Panc1 (cell line): ENCODE measurements around the gene FADD. TPM values are rescaled to one million over a fixed set of nuclear protein-coding genes. Genes with fewer than 3 reads are reported as not detected.

Experiments
- ATAC-seq: fragments of 200-7000 bp; cut with Tn5 transposase; 2 replicates; pipeline ENCODE4 v1.9.1; 2020; ENCODE audit warnings: mild to moderate bottlenecking, moderate library complexity
- BruUV-seq: library from RNA; stranded (reverse); fragments of 400-500 nt; replicated peaks from 2 replicates; lab custom pipeline; 2021; lab: Mats Ljungman, UMichigan
- CTCF ChIA-PET: fragments of 300-600 bp; sonication (Branson Sonifier 250); formaldehyde crosslinking; loops from one replicate; lab custom pipeline; 2022; ENCODE audit warnings: antibody characterized with exemption; lab: Charles Lee
- POLR2A ChIA-PET: fragments of 300-600 bp; sonication (Branson Sonifier 250); formaldehyde crosslinking; loops from one replicate; lab custom pipeline; 2022; ENCODE audit warnings: antibody characterized with exemption; lab: Charles Lee
- DNase-seq: peaks from one replicate; pipeline ENCODE4 v3.0.0-alpha.2; 2010; ENCODE audit warnings: low read depth, low spot score
- H3K27ac ChIP-seq: 2 replicates; pipeline ENCODE4 v1.5.1; 2011; ENCODE audit warnings: mild to moderate bottlenecking, low read length, inconsistent platforms
- H3K27me3 ChIP-seq: fragments of 200-500 bp; sonication (Bioruptor generic); 2 replicates; pipeline ENCODE4 v1.6.0; 2014; ENCODE audit warnings: low read length, inconsistent platforms; ENCODE audit not compliant: control insufficient read depth, insufficient read depth
- H3K36me3 ChIP-seq: fragments of 200-500 bp; sonication (Bioruptor generic); 2 replicates; pipeline ENCODE4 v1.5.1; 2014; ENCODE audit warnings: inconsistent platforms, mild to moderate bottlenecking, low read length, moderate library complexity; ENCODE audit not compliant: control insufficient read depth, insufficient read depth
- H3K4me1 ChIP-seq: 2 replicates; pipeline ENCODE4 v1.5.1; 2011; ENCODE audit warnings: inconsistent platforms, mild to moderate bottlenecking, low read length, moderate library complexity; ENCODE audit not compliant: control insufficient read depth, insufficient read depth
- H3K4me3 ChIP-seq, 2 experiments: 2 replicates each; pipeline ENCODE4 v1.5.1; 2011 to 2012; ENCODE audit warnings: low read depth in 2 of 2, low read length in 2 of 2, mild to moderate bottlenecking in 2 of 2, inconsistent platforms in 1 of 2, moderate library complexity in 1 of 2
- H3K9me3 ChIP-seq: fragments of 200-500 bp; sonication (Bioruptor generic); 2 replicates; pipeline ENCODE4 v1.5.1; 2014; ENCODE audit warnings: low read depth, mild to moderate bottlenecking, inconsistent platforms, low read length, moderate library complexity; ENCODE audit not compliant: control insufficient read depth, insufficient read depth
- POLR2AphosphoS5 ChIP-seq: IDR thresholded peaks from 2 replicates; pipeline ENCODE4 v1.6.1; 2012; ENCODE audit warnings: mild to moderate bottlenecking, low read depth, low read length, moderate library complexity
- SIN3A ChIP-seq: IDR thresholded peaks from 2 replicates; pipeline ENCODE4 v1.6.1; 2012; ENCODE audit warnings: low read depth, mild to moderate bottlenecking, low read length, moderate library complexity, borderline replicate concordance; ENCODE audit not compliant: insufficient read depth
- TCF7L2 ChIP-seq: IDR thresholded peaks from 2 replicates; pipeline ENCODE4 v1.6.1; 2011; ENCODE audit warnings: mild to moderate bottlenecking, low read depth, low read length, inconsistent platforms
- in situ Hi-C: cut with HindIII; loops from 2 replicates; pipeline ENCODE4 v1.10.0; 2016; ENCODE audit warnings: low sequenced_read_pairs, low pct_unique_long_range_greater_than_20kb
- intact Hi-C: fragments of 100-400 bp; cut with micrococcal nuclease; formaldehyde crosslinking; loops from one replicate; pipeline ENCODE4 v1.10.0; 2022; ENCODE audit not compliant: unreplicated experiment
- total RNA-seq: library from RNA; stranded (reverse); gene quantifications from one replicate; pipeline ENCODE4 v1.2.1, GENCODE V29; 2021; ENCODE audit not compliant: unreplicated experiment
- TF ChIP-seq, protein P1 (sequence below), 2 experiments: IDR thresholded peaks; 2 replicates each; pipeline ENCODE4 v1.6.1; 2011 to 2012; ENCODE audit warnings: low read depth in 2 of 2, control low read depth in 1 of 2, low read length in 1 of 2, mild to moderate bottlenecking in 1 of 2, moderate library complexity in 1 of 2; ENCODE audit not compliant: insufficient read depth in 1 of 2
- TF ChIP-seq, protein P2 (sequence below): fragments of 450-650 bp; IDR thresholded peaks from 2 replicates; pipeline ENCODE4 v1.5.1; 2017; ENCODE audit warnings: mild to moderate bottlenecking

The FADD gene
- total RNA-seq, 1 experiment from 2014 or later, result 47.3 TPM

- Histone ChIP-seq H3K4me3 (no peak overlapping the region), H3K9me3 (no peaks in the 10 kb centered on the region), H3K36me3 (no peaks in the 10 kb centered on the region), H3K27me3 (no peaks in the 10 kb centered on the region), H3K4me1 (peaks cover 7% of the 10 kb centered on the region; the same call in 1 of the 2 replicates), H3K27ac (no peak overlapping the region)
- in situ Hi-C loops (loop anchor here (25.0 kb wide), 1 partner anchor 215 kb away; no protein-coding TSS in a partner anchor), intact Hi-C loops (no loop called here)
- DNase-seq (no peak), ATAC-seq (peak; percentile 57; the same call in 1 of the 2 replicates)
- POLR2A ChIA-PET, result no interaction called here
- BruUV-seq, result no TSS peak
- CTCF ChIA-PET, result no interaction called here
- TF ChIP-seq TCF7L2, result no peak
- TF ChIP-seq, protein P1, sequence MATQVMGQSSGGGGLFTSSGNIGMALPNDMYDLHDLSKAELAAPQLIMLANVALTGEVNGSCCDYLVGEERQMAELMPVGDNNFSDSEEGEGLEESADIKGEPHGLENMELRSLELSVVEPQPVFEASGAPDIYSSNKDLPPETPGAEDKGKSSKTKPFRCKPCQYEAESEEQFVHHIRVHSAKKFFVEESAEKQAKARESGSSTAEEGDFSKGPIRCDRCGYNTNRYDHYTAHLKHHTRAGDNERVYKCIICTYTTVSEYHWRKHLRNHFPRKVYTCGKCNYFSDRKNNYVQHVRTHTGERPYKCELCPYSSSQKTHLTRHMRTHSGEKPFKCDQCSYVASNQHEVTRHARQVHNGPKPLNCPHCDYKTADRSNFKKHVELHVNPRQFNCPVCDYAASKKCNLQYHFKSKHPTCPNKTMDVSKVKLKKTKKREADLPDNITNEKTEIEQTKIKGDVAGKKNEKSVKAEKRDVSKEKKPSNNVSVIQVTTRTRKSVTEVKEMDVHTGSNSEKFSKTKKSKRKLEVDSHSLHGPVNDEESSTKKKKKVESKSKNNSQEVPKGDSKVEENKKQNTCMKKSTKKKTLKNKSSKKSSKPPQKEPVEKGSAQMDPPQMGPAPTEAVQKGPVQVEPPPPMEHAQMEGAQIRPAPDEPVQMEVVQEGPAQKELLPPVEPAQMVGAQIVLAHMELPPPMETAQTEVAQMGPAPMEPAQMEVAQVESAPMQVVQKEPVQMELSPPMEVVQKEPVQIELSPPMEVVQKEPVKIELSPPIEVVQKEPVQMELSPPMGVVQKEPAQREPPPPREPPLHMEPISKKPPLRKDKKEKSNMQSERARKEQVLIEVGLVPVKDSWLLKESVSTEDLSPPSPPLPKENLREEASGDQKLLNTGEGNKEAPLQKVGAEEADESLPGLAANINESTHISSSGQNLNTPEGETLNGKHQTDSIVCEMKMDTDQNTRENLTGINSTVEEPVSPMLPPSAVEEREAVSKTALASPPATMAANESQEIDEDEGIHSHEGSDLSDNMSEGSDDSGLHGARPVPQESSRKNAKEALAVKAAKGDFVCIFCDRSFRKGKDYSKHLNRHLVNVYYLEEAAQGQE (IDR thresholded peaks at IDR 0.05; ENCODE audit: insufficient read depth in 1 of 2, low read depth in 2 of 2, low read length in 1 of 2), result no peak
- TF ChIP-seq, protein P2, sequence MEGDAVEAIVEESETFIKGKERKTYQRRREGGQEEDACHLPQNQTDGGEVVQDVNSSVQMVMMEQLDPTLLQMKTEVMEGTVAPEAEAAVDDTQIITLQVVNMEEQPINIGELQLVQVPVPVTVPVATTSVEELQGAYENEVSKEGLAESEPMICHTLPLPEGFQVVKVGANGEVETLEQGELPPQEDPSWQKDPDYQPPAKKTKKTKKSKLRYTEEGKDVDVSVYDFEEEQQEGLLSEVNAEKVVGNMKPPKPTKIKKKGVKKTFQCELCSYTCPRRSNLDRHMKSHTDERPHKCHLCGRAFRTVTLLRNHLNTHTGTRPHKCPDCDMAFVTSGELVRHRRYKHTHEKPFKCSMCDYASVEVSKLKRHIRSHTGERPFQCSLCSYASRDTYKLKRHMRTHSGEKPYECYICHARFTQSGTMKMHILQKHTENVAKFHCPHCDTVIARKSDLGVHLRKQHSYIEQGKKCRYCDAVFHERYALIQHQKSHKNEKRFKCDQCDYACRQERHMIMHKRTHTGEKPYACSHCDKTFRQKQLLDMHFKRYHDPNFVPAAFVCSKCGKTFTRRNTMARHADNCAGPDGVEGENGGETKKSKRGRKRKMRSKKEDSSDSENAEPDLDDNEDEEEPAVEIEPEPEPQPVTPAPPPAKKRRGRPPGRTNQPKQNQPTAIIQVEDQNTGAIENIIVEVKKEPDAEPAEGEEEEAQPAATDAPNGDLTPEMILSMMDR, result peak; percentile 96
- TF ChIP-seq SIN3A, result no peak
- no peak for TF ChIP-seq POLR2AphosphoS5
Measured at GRCh38 chr11:70176940-70177689, 26.0 kb upstream of the FADD start.

GRCh38 chr11:70180906-70181305, 22.2 kb upstream of the FADD start:
- no TSS peak for BruUV-seq
- in situ Hi-C loops, result loop anchor here (10.0 to 25.0 kb wide), 2 partner anchors 76 to 219 kb away; no protein-coding TSS in a partner anchor

More at GRCh38 chr11:70180906-70181305, 22.2 kb upstream of the FADD start:
- no peak for TF ChIP-seq POLR2AphosphoS5
- TF ChIP-seq, protein P2, result no peak
- TF ChIP-seq, protein P1 (IDR thresholded peaks at IDR 0.05; ENCODE audit: insufficient read depth in 1 of 2, low read depth in 2 of 2, low read length in 1 of 2), result no peak
- TF ChIP-seq SIN3A, result no peak
- no peak for TF ChIP-seq TCF7L2
- no peaks in the 10 kb centered on the region for H3K9me3 ChIP-seq
- POLR2A ChIA-PET, result no interaction called here
- H3K36me3 ChIP-seq, result no peaks in the 10 kb centered on the region
- DNase-seq, result no peak
- H3K27ac ChIP-seq, result no peak overlapping the region
- intact Hi-C loops, result no loop called here
- no peak overlapping the region for H3K4me3 ChIP-seq
- no peaks in the 10 kb centered on the region for H3K27me3 ChIP-seq
- no peaks in the 10 kb centered on the region for H3K4me1 ChIP-seq
- no peak; the same call in 1 of the 2 replicates for ATAC-seq
- CTCF ChIA-PET, result no interaction called here
